ENCODE measurements around the gene ZEB1.
"Not testable (repeated sequence)": the region's sequence is repeated elsewhere in the genome, so short reads cannot be mapped to it uniquely, and the experiment has no call there.

Gene ZEB1

GRCh38 chr10:31536302-31536701, 217.3 kb downstream of the ZEB1 start:
- no peak for DNase-seq (ENCODE audit: low read depth)
- H3K4me3 ChIP-seq (ENCODE audit: low read length) = no peak overlapping the region
- no peak for TF ChIP-seq CTCF (conservative IDR thresholded peaks at IDR 0.05; ENCODE audit: low read depth, low read length)

GRCh38 chr10:31549896-31550295, 230.9 kb downstream of the ZEB1 start:
- TF ChIP-seq CTCF (conservative IDR thresholded peaks at IDR 0.05; ENCODE audit: low read depth, low read length) = no peak
- no peak for DNase-seq (ENCODE audit: low read depth)
- H3K4me3 ChIP-seq (ENCODE audit: low read length) = no peak overlapping the region

GRCh38 chr10:31554556-31554955, 235.5 kb downstream of the ZEB1 start:
- H3K4me3 ChIP-seq (ENCODE audit: low read length) = no peak overlapping the region
- TF ChIP-seq CTCF (conservative IDR thresholded peaks at IDR 0.05; ENCODE audit: low read depth, low read length) = no peak
- no peak for DNase-seq (ENCODE audit: low read depth)

- TF ChIP-seq CTCF (conservative IDR thresholded peaks at IDR 0.05; ENCODE audit: low read depth, low read length) = no peak
- no peak overlapping the region for H3K4me3 ChIP-seq (ENCODE audit: low read length)
- no peak for DNase-seq (ENCODE audit: low read depth)
Measured at GRCh38 chr10:31557854-31558253, 238.8 kb downstream of the ZEB1 start.

- not testable (repeated sequence) for H3K4me3 ChIP-seq (ENCODE audit: low read length); DNase-seq (ENCODE audit: low read depth)
Measured at GRCh38 chr10:31568252-31568861, 249.3 kb downstream of the ZEB1 start.

- DNase-seq (ENCODE audit: low read depth) = no peak
- no peak overlapping the region for H3K4me3 ChIP-seq (ENCODE audit: low read length)
- no peak for TF ChIP-seq CTCF (conservative IDR thresholded peaks at IDR 0.05; ENCODE audit: low read depth, low read length)
Measured at GRCh38 chr10:31574577-31574976, 255.6 kb downstream of the ZEB1 start.

GRCh38 chr10:31578181-31578852, 259.3 kb downstream of the ZEB1 start:
- no peak for TF ChIP-seq CTCF (conservative IDR thresholded peaks at IDR 0.05; ENCODE audit: low read depth, low read length)
- H3K4me3 ChIP-seq (ENCODE audit: low read length) = no peak overlapping the region
- no peak for DNase-seq (ENCODE audit: low read depth)

Data from retinal pigment epithelial cell (primary cell).